IMR-90 (cell line): Measurements from ENCODE around the gene CDKAL1.

Experiments
- CTCF ChIP-seq: conservative IDR thresholded peaks from 2 replicates; pipeline ENCODE4 v1.5.1; 2012; ENCODE audit warnings: mild to moderate bottlenecking, low read depth, low read length, improper control_type of control experiment
- POLR2A ChIP-seq: IDR thresholded peaks from 2 replicates; pipeline ENCODE4 v1.6.1; 2012; ENCODE audit warnings: mild to moderate bottlenecking, low read depth, low read length
- SMC3 ChIP-seq: fragments of 150-350 bp; IDR thresholded peaks from 2 replicates; pipeline ENCODE4 v1.6.1; 2016; ENCODE audit warnings: low read depth, mild to moderate bottlenecking, antibody characterized with exemption, low read length, moderate library complexity

- no peak for TF ChIP-seq CTCF
- TF ChIP-seq SMC3, result no peak
- no peak for TF ChIP-seq POLR2A
Measured at GRCh38 chr6:21208081-21208795, 674.0 kb downstream of the CDKAL1 start.
